ENCODE results near the gene CDC7.

Gene CDC7

DNA sequence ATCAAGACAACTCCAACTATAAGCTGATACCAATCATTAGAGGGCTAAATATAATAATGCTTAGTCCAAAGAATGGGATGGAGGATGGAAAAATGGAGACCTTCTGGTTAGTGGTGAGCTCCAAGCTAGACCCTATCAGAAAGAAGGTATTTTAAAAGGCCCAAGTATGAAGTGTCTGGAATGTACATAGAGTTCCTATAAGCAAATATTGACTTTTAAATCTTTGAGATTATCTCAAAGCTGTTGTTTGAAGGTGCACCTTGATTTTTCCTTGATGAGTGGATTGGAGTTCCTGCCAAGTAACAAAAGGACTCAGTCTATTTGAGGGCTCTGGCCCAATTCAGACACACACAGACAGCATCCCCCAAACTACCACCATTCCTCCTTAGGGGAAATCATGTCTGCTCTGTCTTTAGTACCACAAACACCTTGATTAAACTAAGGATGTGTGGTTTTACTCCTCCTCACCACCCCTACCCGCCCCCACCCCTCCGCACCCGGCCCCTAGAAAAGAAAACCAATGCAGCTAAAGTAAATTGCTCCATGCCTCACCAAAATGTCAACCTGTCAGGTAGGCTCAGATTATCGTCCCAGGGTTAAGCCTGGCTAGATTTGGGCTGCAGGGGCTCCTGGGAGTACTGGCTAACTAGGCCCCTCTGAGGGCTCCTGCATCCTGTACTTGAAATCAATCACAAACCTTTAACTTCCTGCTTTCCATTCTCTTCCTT is 59.4 kb downstream of the CDC7 start:
- FAIRE-seq (no peak), DNase-seq (ENCODE audit: insufficient read length, low spot score) (no peak)
- TF ChIP-seq, protein P1, sequence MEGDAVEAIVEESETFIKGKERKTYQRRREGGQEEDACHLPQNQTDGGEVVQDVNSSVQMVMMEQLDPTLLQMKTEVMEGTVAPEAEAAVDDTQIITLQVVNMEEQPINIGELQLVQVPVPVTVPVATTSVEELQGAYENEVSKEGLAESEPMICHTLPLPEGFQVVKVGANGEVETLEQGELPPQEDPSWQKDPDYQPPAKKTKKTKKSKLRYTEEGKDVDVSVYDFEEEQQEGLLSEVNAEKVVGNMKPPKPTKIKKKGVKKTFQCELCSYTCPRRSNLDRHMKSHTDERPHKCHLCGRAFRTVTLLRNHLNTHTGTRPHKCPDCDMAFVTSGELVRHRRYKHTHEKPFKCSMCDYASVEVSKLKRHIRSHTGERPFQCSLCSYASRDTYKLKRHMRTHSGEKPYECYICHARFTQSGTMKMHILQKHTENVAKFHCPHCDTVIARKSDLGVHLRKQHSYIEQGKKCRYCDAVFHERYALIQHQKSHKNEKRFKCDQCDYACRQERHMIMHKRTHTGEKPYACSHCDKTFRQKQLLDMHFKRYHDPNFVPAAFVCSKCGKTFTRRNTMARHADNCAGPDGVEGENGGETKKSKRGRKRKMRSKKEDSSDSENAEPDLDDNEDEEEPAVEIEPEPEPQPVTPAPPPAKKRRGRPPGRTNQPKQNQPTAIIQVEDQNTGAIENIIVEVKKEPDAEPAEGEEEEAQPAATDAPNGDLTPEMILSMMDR (IDR thresholded peaks at IDR 0.05; ENCODE audit: insufficient read depth, missing control alignments): no peak

DNA sequence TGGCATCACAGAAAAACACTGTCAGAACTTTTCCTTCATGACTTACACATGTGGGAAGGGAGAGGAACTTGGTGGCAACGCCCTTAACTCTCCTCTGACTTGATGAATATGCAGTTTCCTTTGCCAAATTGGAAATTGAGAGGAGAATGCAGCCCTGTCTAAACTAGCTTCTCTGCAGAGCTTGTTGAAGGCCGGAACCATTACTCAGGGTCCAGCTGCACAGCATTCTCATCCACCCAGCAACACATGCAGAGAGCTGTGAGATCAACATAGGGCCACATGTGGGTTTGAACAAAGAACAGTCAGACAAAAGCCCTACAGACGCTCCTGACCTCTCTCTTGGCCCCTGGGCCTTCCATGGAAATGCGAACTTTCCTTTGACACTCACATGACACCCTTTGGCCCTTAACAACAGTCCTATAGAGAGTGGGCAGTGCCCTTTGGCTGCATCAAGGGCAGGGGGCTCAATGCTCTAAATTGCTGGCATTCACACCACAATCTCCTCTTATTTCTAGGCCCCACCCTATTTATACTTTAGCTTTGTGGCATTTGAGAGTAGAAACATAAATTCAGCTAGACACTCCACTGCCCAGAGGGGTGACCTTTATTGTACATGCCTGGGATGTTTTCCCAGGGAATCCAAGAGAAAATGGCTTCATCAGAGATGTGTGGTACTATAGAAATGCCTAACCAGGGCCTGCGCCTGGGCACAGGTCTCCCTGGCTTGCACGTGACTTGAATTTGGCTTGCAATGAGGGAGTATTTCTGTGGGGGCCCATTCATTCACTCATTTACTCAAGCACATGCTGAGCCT is 64.4 kb downstream of the CDC7 start:
- TF ChIP-seq, protein P1 (IDR thresholded peaks at IDR 0.05; ENCODE audit: insufficient read depth, missing control alignments): no peak
- DNase-seq (ENCODE audit: insufficient read length, low spot score): no peak
- FAIRE-seq: no peak

DNA sequence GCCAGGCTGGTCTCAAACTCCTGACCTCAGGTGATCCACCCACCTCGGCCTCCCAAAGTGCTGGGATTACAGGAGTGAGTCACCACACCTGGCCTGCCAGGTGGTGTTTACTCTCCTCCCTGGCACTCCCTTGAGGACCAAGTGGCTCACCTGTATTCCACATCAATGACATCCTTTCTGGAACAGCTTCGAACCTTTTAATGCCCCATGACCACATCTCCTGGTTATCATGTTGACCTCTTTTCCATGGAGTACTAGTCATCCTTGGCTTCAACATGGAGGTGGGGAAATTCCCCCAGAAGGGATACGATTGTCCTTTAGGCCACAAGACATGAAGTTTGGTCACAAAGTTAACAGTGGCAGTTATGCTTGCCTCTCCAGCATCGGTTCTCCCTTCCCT is 66.9 kb downstream of the CDC7 start:
- TF ChIP-seq, protein P1 (IDR thresholded peaks at IDR 0.05; ENCODE audit: insufficient read depth, missing control alignments): no peak
- FAIRE-seq (no peak), DNase-seq (ENCODE audit: insufficient read length, low spot score) (no peak)

DNA sequence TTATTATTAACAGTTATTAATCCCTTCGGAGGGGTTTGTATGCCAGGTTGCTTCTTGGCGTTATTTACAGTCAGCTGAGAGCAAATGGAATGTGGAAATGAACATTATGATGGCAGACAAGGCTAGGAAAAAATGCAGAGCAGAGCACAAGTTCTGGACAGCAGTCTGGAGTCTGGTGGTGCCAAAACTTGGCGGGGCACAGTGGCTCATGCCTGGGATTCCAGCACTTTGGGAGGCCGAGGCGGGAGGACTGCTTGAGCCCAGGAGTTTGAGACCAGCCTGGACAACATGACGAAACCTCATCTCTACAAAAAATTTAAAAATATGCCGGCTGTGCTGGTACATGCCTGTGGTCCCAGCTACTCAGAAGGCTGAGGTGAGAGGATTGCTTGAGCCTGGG is 67.6 kb downstream of the CDC7 start:
- FAIRE-seq (no peak), DNase-seq (ENCODE audit: insufficient read length, low spot score) (no peak)
- TF ChIP-seq, protein P1 (IDR thresholded peaks at IDR 0.05; ENCODE audit: insufficient read depth, missing control alignments): no peak

DNA sequence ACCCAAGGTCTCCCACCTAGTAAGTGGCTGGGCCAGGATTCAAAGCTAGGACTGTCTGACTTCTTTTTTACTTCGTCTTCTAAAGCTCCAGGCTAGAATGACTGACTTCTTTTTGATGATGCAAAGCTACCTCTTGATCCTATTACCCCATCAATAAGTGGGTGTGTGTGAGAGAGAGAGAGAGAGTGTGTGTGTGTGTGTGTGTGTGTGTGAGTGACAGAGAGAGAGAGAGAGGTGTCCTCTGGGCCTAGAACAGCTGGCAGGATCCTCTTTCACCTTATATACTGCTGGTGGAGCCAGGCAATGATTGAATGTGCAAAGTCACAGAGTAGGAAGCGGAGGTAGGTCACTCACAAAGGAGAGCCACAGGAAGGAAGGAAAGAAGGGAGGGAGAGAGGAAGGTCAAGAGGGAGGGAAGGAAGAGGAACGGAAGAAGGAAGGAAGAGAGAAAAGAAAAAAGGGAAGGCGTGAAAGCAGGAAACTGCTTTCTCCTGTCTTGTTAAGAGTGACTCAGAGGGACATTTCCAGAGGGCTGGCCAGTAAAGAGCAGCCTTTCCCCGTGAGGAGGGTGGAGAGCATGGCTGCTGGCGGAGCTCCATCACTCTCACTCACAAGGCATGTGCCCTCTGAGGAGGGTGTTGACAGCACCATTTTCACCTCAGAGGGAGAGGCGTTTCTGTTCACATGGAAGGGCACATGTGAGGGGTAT is 68.9 kb downstream of the CDC7 start:
- FAIRE-seq (no peak), DNase-seq (ENCODE audit: insufficient read length, low spot score) (no peak)
- TF ChIP-seq, protein P1 (IDR thresholded peaks at IDR 0.05; ENCODE audit: insufficient read depth, missing control alignments): no peak

DNA sequence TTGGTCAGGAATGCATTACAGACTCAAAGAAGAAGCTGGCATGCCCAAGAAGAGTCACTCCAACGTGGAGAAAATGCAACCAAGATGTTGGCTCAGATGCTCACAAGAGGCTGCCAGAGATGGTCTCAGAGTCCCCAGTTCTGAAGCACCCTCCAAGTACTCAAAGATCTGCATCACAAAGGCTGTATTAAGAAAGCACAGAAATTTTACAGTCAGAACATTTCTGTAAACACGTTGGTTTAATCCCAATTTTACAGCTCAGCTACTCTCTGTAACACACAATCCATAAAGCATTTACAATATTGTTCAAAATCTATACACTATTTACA is 69.4 kb downstream of the CDC7 start:
- DNase-seq (ENCODE audit: insufficient read length, low spot score) (no peak), FAIRE-seq (no peak)
- TF ChIP-seq, protein P1 (IDR thresholded peaks at IDR 0.05; ENCODE audit: insufficient read depth, missing control alignments): no peak

Measured in D721Med (cell line).